ENCODE results near the gene SH2D7.

SH2D7 gene

DNA sequence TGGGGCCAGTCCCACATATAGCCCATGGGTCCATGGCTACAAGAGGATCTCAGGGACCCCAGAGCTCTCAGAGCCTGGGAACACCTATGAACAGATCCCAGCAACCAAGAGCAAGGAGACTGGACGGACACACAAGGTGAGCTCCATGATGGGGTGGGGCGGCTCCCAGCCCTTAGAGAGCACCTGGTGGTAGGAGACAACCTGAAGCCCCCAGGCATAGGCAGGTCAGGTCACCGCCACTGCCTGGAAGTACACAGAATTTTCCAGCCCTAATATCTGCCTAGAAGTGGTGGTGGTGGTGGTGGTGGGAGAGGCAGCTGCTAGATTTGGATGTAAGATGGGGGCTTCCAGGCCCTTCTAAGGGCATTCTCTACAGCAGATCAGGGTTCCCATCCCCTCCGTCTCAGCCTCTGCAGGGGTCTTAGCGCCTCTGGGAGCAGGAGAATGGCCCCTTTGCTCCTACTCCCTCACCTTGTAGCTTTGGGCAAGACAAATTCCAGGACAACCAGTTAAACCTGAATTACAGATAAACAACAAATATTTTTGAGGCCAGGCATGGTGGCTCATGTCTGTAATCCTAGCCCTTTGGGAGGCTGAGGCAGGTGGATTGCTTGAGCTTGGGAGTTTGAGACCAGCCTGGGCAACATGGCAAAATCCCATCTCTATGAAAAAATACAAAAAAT is 9.2 kb downstream of the SH2D7 start:
- TF ChIP-seq, protein P1, sequence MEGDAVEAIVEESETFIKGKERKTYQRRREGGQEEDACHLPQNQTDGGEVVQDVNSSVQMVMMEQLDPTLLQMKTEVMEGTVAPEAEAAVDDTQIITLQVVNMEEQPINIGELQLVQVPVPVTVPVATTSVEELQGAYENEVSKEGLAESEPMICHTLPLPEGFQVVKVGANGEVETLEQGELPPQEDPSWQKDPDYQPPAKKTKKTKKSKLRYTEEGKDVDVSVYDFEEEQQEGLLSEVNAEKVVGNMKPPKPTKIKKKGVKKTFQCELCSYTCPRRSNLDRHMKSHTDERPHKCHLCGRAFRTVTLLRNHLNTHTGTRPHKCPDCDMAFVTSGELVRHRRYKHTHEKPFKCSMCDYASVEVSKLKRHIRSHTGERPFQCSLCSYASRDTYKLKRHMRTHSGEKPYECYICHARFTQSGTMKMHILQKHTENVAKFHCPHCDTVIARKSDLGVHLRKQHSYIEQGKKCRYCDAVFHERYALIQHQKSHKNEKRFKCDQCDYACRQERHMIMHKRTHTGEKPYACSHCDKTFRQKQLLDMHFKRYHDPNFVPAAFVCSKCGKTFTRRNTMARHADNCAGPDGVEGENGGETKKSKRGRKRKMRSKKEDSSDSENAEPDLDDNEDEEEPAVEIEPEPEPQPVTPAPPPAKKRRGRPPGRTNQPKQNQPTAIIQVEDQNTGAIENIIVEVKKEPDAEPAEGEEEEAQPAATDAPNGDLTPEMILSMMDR (conservative IDR thresholded peaks at IDR 0.05; ENCODE audit: control insufficient read depth, insufficient read depth, low read depth, low read length), result no peak
- no peak overlapping the region for H3K4me3 ChIP-seq (ENCODE audit: control insufficient read depth, low read depth, low read length)
- DNase-seq (ENCODE audit: low read depth), result no peak

DNA sequence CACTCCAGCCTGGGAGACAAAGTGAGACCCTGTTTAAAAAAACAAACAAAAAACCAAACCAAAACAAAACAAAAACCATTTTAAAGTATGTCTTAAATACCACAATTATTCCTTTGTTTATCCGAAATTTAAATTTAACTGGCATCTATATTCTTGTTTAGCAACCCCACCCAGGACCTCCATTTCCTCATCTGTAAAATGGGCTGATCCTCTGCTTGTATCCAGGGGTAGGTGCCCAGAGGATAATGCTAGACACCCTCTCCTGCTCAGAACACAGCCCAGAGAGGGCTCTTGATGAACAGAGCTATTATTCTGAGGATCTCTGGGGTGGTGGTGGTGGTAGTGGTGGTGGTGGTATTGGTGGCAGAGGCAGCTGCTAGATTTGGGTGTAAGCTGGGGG is 9.8 kb downstream of the SH2D7 start:
- TF ChIP-seq, protein P1 (conservative IDR thresholded peaks at IDR 0.05; ENCODE audit: control insufficient read depth, insufficient read depth, low read depth, low read length), result no peak
- H3K4me3 ChIP-seq (ENCODE audit: control insufficient read depth, low read depth, low read length), result no peak overlapping the region
- no peak for DNase-seq (ENCODE audit: low read depth)

DNA sequence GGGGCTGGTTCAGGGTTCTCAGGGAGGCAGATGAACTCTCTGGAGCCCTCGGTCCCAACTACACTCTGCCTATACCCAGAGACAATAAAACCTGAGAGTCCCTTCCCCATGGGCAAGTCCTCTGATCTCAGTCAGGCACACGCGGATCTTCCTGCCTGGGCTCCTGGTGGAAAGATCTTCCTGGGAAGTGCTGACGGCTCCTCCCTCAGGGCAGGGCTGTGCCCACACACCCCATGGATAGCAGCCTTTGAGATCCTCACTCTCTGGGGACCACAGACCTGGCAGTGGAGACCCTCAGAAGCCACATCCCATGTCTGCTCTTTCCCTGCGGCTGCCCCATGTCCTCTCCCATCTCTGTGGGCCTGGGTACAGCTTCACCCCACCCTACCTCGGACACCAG is 10.4 kb downstream of the SH2D7 start:
- DNase-seq (ENCODE audit: low read depth), result no peak

DNA sequence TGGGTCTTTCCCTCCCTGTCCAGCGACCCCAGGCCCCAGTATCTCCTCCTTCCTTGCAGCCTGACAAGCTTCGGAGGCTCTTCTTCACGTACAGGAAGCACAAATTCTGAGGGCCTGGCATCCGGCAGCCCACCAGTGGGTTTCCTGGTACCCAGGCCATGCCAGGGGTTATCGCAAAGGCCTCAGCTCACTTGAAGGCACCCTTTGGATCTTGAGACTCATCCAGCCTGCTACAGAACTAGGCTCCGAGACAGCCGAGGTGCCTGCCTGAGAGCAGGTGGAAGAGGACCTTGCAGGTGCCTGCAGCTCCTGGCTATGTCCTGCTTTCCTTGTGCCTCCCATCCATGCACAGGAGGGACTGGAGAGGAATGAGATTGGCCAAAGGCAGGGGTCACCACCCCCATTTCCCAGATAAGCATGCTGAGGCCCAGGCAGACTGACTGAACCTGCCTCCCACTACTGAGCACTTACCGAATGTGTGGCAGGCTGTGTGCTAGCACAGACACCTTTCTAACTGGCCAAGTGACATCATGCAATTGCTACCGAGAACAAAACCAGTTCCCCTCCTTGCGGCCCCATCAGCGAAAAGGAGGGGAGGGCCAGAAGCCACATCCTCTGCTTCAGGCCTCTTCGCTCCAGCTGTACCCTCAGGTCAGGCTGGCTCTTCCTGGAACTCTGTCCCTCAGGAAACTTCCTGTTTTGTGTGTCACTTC is 11.2 kb downstream of the SH2D7 start:
- no peak for DNase-seq (ENCODE audit: low read depth)
- H3K4me3 ChIP-seq (ENCODE audit: control insufficient read depth, low read depth, low read length), result no peak overlapping the region
- TF ChIP-seq, protein P1 (conservative IDR thresholded peaks at IDR 0.05; ENCODE audit: control insufficient read depth, insufficient read depth, low read depth, low read length), result no peak

More for the DNA sequence above, 10.4 kb downstream of the SH2D7 start:
- H3K4me3 ChIP-seq (ENCODE audit: control insufficient read depth, low read depth, low read length), result no peak overlapping the region
- TF ChIP-seq, protein P1 (conservative IDR thresholded peaks at IDR 0.05; ENCODE audit: control insufficient read depth, insufficient read depth, low read depth, low read length), result no peak

DNA sequence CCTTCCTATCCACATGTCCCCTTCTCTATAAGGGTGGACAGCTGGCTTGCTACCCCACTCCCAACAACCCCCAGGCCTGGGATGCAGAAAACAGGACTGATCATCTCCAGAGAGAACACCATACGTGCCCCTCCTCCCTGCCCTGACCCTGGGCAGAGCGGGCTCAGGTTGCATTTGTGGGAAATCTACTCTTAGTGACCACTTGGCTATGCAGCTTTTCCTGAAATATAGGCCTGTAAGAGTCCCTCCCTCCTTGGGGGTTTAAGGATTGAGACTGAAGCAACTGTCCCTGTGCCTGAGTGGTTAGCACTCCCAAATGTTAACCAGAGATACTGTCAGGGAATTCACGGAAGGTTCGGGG is 11.7 kb downstream of the SH2D7 start:
- H3K4me3 ChIP-seq (ENCODE audit: control insufficient read depth, low read depth, low read length), result no peak overlapping the region
- TF ChIP-seq, protein P1 (conservative IDR thresholded peaks at IDR 0.05; ENCODE audit: control insufficient read depth, insufficient read depth, low read depth, low read length), result no peak
- DNase-seq (ENCODE audit: low read depth), result no peak

DNA sequence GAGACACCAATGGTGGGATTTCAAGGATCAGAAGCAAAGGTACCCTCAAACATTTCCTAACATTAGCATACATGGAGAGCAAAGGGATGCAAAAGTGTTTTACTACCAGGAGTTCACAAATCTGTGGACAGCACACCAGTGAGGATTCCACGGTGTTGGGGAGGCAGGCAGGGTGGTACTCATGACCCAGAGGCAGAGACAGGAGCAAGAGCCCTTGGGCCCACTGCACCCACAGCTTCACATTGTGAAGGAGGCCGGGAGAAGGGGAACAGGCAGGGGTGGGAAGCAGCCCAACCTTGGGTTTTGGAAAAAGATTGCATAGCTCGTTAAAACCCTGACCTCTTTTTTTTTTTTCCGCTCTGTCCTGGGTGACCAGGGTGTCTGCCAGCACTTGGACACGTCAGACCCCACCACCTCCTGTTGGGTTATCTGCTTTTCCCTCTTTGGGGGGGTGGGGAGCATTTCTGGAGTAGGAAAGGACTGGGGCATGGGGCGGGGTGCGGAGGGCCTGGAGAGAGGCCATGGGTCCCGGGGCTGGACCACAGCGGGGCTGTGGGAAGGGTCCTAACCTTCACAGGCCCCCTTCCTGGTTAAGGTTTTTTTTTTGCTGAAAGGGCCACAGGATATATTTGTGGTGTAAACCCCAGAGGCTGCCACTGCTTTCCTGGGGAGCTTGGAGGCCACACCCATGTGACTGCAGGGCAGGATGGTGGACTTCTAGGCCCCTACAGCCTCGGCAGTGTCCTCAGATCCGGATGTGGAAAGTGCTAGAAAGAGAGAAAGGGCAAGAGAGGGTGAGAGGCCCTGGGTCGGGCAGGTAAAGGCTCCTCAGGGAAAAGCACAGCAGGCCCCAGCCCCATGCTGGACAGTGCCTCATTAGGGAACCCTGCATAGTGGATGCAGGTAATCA is 12.5 kb downstream of the SH2D7 start:
- TF ChIP-seq, protein P1 (conservative IDR thresholded peaks at IDR 0.05; ENCODE audit: control insufficient read depth, insufficient read depth, low read depth, low read length), result no peak
- no peak overlapping the region for H3K4me3 ChIP-seq (ENCODE audit: control insufficient read depth, low read depth, low read length)
- no peak for DNase-seq (ENCODE audit: low read depth)
